WTC11 (cell line): ENCODE measurements around the gene KIAA1671.

Source experiments
- CTCF ChIP-seq: fragments of 200-600 bp; IDR thresholded peaks from 2 replicates; pipeline ENCODE4 v1.8.0; 2022; ENCODE audit warnings: antibody characterized with exemption
- EMX1 ChIP-seq: fragments of 250-450 bp; sonication (Bioruptor Pico); IDR thresholded peaks from 2 replicates; pipeline ENCODE4 v1.8.0; 2021; ENCODE audit warnings: mild to moderate bottlenecking
- PRDM15 ChIP-seq: sonication (generic); formaldehyde crosslinking; IDR thresholded peaks from 2 replicates; pipeline ENCODE4 v1.8.0; 2022; ENCODE audit warnings: missing genetic modification reagents
- SOX15 ChIP-seq: fragments of 250-450 bp; sonication (Bioruptor Pico); IDR thresholded peaks from 2 replicates; pipeline ENCODE4 v1.9.0; 2021; ENCODE audit warnings: mild to moderate bottlenecking
- SP1 ChIP-seq: sonication (generic); formaldehyde crosslinking; conservative IDR thresholded peaks from 2 replicates; pipeline ENCODE4 v1.8.1; 2022; ENCODE audit warnings: missing genetic modification reagents
- USF1 ChIP-seq: sonication (generic); formaldehyde crosslinking; IDR thresholded peaks from 2 replicates; pipeline ENCODE4 v1.8.0; 2022; ENCODE audit warnings: mild to moderate bottlenecking, missing genetic modification reagents

GRCh38 chr22:24990344-24990905 lies 37.9 kb downstream of the KIAA1671 start:
- TF ChIP-seq PRDM15 (CRISPR knock-in tag) (no peak), SP1 (CRISPR knock-in tag) (no peak), EMX1 (CRISPR knock-in tag) (no peak), SOX15 (CRISPR knock-in tag) (no peak), CTCF (no peak), USF1 (CRISPR knock-in tag) (no peak)
